Adrenal gland (tissue), 5 donors: Measurements from ENCODE around the gene HBD.

Experiments
- CTCF ChIP-seq, 6 experiments: fragments of 450-650 bp in 4 of 6; fragments of 200-600 bp in 2 of 6; sonication (generic) in 1 of 6; IDR thresholded peaks; 1 replicate in 5 of 6; 2 replicates in 1 of 6; pipeline versions ENCODE4 v1.5.1 to v1.8.0; 2016 to 2021; ENCODE audit warnings: antibody characterized with exemption in 6 of 6, mild to moderate bottlenecking in 2 of 6, moderate library complexity in 1 of 6
- POLR2A ChIP-seq, 2 donors: fragments of 450-650 bp; IDR thresholded peaks; one replicate each; pipeline ENCODE4 v1.6.1; 2017; ENCODE audit warnings: antibody characterized with exemption in 2 of 2, mild to moderate bottlenecking in 2 of 2, moderate library complexity in 1 of 2
- donor health status: DM: no; HTN: no; CAD: no.

- TF ChIP-seq CTCF (IDR thresholded peaks at IDR 0.05) (no peak), POLR2A (IDR thresholded peaks at IDR 0.05) (no peak)
Measured at GRCh38 chr11:5223146-5223545, 11.1 kb downstream of the HBD start.
